NB4 (cell line): ENCODE results near the gene NR4A3.
"Not testable (repeated sequence)": the region's sequence is repeated elsewhere in the genome, so short reads cannot be mapped to it uniquely, and the experiment has no call there.

Experiments
- DNase-seq: peaks from one replicate; pipeline ENCODE4 v3.0.0; 2010; ENCODE audit warnings: low read depth
- H3K4me3 ChIP-seq: one replicate; pipeline ENCODE4 v1.5.1; 2011; ENCODE audit warnings: mild to moderate bottlenecking, low read depth, low read length, moderate library complexity
- CTCF ChIP-seq: IDR thresholded peaks from one replicate; pipeline ENCODE4 v1.5.1; 2012; ENCODE audit warnings: low read depth, low read length
- MAX ChIP-seq: IDR thresholded peaks from 2 replicates; pipeline ENCODE4 v1.6.1; 2011; ENCODE audit warnings: low read depth, low read length
- MYC ChIP-seq: IDR thresholded peaks from 2 replicates; pipeline ENCODE4 v1.6.1; 2011; ENCODE audit warnings: low read depth, low read length
- POLR2A ChIP-seq: IDR thresholded peaks from 2 replicates; pipeline ENCODE4 v1.6.1; 2011; ENCODE audit warnings: mild to moderate bottlenecking; ENCODE audit not compliant: insufficient read length; ENCODE audit errors: extremely low read depth

NR4A3 gene

GRCh38 chr9:99821396-99822108 is at the start of gene NR4A3:
Gene NR4A3 (plus strand): TSS chr9:99821885. CDS start chr9:99828043, 6,158 bp downstream.
- peak within 1 kb of the TSS; percentile 73 for H3K4me3 ChIP-seq
- peak; percentile 92 for DNase-seq
- TF ChIP-seq CTCF (no peak), MYC (peak; percentile 2; the same call in 1 of the 2 replicates), MAX (peak; percentile 32; the same call in 1 of the 2 replicates), POLR2A (peak; percentile 57)

- TF ChIP-seq CTCF, result no peak
- no peak for TF ChIP-seq MAX
- TF ChIP-seq MYC, result no peak
- no peak for TF ChIP-seq POLR2A
- H3K4me3 ChIP-seq, result no peak overlapping the region
- no peak for DNase-seq
Measured at GRCh38 chr9:99773468-99774138, 48.1 kb upstream of the NR4A3 start.

GRCh38 chr9:99778308-99778707 is 43.4 kb upstream of the NR4A3 start:
- no peak for TF ChIP-seq MAX
- no peak for TF ChIP-seq MYC
- TF ChIP-seq POLR2A, result no peak
- no peak for TF ChIP-seq CTCF
- DNase-seq, result peak; percentile 3
- H3K4me3 ChIP-seq, result no peak overlapping the region

- no peak for TF ChIP-seq CTCF
- no peak for TF ChIP-seq MYC
- TF ChIP-seq POLR2A, result no peak
- DNase-seq, result no peak
Measured at GRCh38 chr9:99778836-99779235, 42.8 kb upstream of the NR4A3 start.

GRCh38 chr9:99779277-99779676 is 42.4 kb upstream of the NR4A3 start:
- no peak for TF ChIP-seq MAX
- TF ChIP-seq POLR2A, result no peak
- TF ChIP-seq CTCF, result no peak
- no peak for TF ChIP-seq MYC
- no peak for DNase-seq
- H3K4me3 ChIP-seq, result no peak overlapping the region

More at GRCh38 chr9:99778836-99779235, 42.8 kb upstream of the NR4A3 start:
- H3K4me3 ChIP-seq, result no peak overlapping the region

- DNase-seq, H3K4me3 ChIP-seq: not testable (repeated sequence)
Measured at GRCh38 chr9:99782349-99782748, 39.3 kb upstream of the NR4A3 start.
